Panc1 (cell line): Measurements from ENCODE around the gene APOA1.

Experiments
- SIN3A ChIP-seq: IDR thresholded peaks from 2 replicates; pipeline ENCODE4 v1.6.1; 2012; ENCODE audit warnings: low read depth, mild to moderate bottlenecking, low read length, moderate library complexity, borderline replicate concordance; ENCODE audit not compliant: insufficient read depth
- TF ChIP-seq, protein P1 (sequence below): fragments of 450-650 bp; IDR thresholded peaks from 2 replicates; pipeline ENCODE4 v1.5.1; 2017; ENCODE audit warnings: mild to moderate bottlenecking

DNA sequence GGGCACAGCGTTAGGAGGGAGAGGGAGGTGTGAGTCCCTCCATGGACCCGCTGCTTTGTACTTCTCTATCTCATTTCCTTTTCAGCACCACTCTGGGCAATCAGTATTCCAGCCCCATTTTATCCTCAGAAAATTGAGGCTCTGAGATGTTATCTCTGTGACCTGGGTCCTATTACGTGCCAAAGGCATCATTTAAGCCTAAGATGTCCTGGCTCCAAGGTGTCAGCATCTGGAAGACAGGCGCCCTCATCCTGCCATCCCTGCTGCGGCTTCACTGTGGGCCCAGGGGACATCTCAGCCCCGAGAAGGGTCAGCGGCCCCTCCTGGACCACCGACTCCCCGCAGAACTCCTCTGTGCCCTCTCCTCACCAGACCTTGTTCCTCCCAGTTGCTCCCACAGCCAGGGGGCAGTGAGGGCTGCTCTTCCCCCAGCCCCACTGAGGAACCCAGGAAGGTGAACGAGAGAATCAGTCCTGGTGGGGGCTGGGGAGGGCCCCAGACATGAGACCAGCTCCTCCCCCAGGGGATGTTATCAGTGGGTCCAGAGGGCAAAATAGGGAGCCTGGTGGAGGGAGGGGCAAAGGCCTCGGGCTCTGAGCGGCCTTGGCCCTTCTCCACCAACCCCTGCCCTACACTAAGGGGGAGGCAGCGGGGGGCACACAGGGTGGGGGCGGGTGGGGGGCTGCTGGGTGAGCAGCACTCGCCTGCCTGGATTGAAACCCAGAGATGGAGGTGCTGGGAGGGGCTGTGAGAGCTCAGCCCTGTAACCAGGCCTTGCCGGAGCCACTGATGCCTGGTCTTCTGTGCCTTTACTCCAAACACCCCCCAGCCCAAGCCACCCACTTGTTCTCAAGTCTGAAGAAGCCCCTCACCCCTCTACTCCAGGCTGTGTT is 8.5 kb downstream of the APOA1 start:
- TF ChIP-seq, protein P1, sequence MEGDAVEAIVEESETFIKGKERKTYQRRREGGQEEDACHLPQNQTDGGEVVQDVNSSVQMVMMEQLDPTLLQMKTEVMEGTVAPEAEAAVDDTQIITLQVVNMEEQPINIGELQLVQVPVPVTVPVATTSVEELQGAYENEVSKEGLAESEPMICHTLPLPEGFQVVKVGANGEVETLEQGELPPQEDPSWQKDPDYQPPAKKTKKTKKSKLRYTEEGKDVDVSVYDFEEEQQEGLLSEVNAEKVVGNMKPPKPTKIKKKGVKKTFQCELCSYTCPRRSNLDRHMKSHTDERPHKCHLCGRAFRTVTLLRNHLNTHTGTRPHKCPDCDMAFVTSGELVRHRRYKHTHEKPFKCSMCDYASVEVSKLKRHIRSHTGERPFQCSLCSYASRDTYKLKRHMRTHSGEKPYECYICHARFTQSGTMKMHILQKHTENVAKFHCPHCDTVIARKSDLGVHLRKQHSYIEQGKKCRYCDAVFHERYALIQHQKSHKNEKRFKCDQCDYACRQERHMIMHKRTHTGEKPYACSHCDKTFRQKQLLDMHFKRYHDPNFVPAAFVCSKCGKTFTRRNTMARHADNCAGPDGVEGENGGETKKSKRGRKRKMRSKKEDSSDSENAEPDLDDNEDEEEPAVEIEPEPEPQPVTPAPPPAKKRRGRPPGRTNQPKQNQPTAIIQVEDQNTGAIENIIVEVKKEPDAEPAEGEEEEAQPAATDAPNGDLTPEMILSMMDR: no peak
- TF ChIP-seq SIN3A: no peak
